Esophagus squamous epithelium (tissue), 5 donors: ENCODE measurements around the gene PHPT1. TPM values are rescaled to one million over a fixed set of nuclear protein-coding genes. Genes with fewer than 3 reads are reported as not detected.

Experiments
- DNase-seq: peaks from one replicate; lab custom pipeline; 2025; lab: John Stamatoyannopoulos, UW
- H3K27ac ChIP-seq, 4 donors: fragments of 200-600 bp; sonication (generic); one replicate each; pipeline ENCODE4 v1.5.1; 2016 to 2019; ENCODE audit warnings: mild to moderate bottlenecking in 1 of 4
- H3K27me3 ChIP-seq, 4 donors: fragments of 200-600 bp; sonication (generic); 1 replicate in 3 of 4; 2 replicates in 1 of 4; pipeline versions ENCODE4 v1.5.1 to v1.6.0; 2017 to 2021; ENCODE audit warnings: antibody characterized with exemption in 1 of 4
- H3K36me3 ChIP-seq, 3 donors: fragments of 200-600 bp; sonication (generic); one replicate each; pipeline ENCODE4 v1.5.1; 2016 to 2019
- H3K4me1 ChIP-seq, 3 donors: fragments of 200-600 bp; sonication (generic); one replicate each; pipeline ENCODE4 v1.5.1; 2017 to 2019
- H3K4me3 ChIP-seq, 4 donors: fragments of 200-600 bp; sonication (generic); 1 replicate in 3 of 4; 2 replicates in 1 of 4; pipeline ENCODE4 v1.5.1; 2016 to 2019; ENCODE audit warnings: mild to moderate bottlenecking in 2 of 4, moderate library complexity in 1 of 4
- H3K9me3 ChIP-seq, 3 donors: fragments of 200-600 bp; sonication (generic); one replicate each; pipeline ENCODE4 v1.5.1; 2016 to 2019
- POLR2A ChIP-seq, 4 donors: fragments of 450-650 bp; IDR thresholded peaks; one replicate each; pipeline ENCODE4 v1.6.1; 2017; ENCODE audit warnings: antibody characterized with exemption in 4 of 4, mild to moderate bottlenecking in 4 of 4, moderate library complexity in 3 of 4
- WGBS, 2 donors: methylation state at CpG; one replicate each; pipeline ENCODE4 v1.1.5; 2018; 5-methylcytosine and 5-hydroxymethylcytosine counted together
- intact Hi-C: fragments of 100-400 bp; cut with DNase I; formaldehyde crosslinking; loops from one replicate; pipeline ENCODE4 v1.15.0; 2022
- total RNA-seq, 4 donors: library from RNA; depleted of rRNA; stranded (reverse); fragments of >200 nt; gene quantifications; one replicate each; pipeline ENCODE4 v1.1.0, GENCODE V29; 2016
- TF ChIP-seq, protein P1 (sequence below), 6 experiments: fragments of 450-650 bp in 4 of 6; fragments of 200-600 bp in 2 of 6; sonication (generic) in 2 of 6; IDR thresholded peaks; one replicate each; pipeline ENCODE4 v1.5.1; 2016 to 2019; ENCODE audit warnings: antibody characterized with exemption in 6 of 6, mild to moderate bottlenecking in 4 of 6, moderate library complexity in 4 of 6
- donor health status: DM: yes; HTN: yes; CAD: no.

Gene PHPT1
- total RNA-seq, 4 donors from 2014 or later, result 21.9 to 53.2 (median 42.2) TPM

DNA sequence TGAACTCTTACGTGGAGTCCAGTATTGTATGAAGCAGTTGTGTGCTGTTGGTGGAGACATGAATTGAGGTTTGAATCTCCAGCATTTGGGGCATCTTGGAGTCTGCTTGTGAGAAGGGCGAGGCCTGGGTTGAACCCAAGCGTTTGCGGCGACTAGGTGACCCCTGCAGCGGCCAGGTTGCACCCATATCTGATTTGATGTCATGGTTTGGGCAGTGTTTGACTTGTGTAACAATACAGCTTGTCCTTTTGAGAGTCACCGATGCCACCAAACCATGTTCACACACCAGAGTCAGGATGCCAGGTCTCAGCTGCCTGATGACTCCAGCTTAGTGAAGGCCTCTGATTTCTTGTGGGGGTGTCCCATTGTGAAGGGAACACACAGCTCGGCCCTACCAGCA, 39.2 kb downstream of the PHPT1 start:
- no peak for DNase-seq
- Histone ChIP-seq H3K27me3 (no peaks in the 10 kb centered on the region), H3K4me1 (peaks cover 15 to 34% (median 15%) of the 10 kb centered on the region in 3 donors), H3K4me3 (no peak overlapping the region), H3K36me3 (peaks cover 0 to 17% (median 0%) of the 10 kb centered on the region in 3 donors), H3K27ac (no peak overlapping the region), H3K9me3 (no peaks in the 10 kb centered on the region)
- intact Hi-C loops, result no loop called here
- WGBS, 2 donors, result 43 to 82% methylated on average over 2 to 7 of the region's 8 CpGs
- no peak for TF ChIP-seq POLR2A (IDR thresholded peaks at IDR 0.05)
- TF ChIP-seq, protein P1, sequence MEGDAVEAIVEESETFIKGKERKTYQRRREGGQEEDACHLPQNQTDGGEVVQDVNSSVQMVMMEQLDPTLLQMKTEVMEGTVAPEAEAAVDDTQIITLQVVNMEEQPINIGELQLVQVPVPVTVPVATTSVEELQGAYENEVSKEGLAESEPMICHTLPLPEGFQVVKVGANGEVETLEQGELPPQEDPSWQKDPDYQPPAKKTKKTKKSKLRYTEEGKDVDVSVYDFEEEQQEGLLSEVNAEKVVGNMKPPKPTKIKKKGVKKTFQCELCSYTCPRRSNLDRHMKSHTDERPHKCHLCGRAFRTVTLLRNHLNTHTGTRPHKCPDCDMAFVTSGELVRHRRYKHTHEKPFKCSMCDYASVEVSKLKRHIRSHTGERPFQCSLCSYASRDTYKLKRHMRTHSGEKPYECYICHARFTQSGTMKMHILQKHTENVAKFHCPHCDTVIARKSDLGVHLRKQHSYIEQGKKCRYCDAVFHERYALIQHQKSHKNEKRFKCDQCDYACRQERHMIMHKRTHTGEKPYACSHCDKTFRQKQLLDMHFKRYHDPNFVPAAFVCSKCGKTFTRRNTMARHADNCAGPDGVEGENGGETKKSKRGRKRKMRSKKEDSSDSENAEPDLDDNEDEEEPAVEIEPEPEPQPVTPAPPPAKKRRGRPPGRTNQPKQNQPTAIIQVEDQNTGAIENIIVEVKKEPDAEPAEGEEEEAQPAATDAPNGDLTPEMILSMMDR (IDR thresholded peaks at IDR 0.05), result no peak

DNA sequence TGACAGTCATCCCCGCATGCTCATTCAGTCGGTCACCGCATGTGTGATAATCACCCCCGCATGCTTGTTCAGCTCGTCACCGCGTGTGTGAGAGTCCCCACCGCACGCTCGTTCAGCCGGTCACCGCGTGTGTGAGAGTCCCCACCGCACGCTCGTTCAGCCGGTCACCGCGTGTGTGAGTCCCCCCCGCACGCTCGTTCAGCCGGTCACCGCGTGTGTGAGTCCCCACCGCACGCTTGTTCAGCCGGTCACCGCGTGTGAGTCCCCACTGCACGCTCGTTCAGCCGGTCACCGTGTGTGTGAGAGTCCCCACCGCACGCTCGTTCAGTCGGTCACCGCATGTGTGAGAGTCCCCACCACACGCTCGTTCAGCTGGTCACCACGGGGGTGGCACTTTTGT, 40.6 kb downstream of the PHPT1 start:
- no peak overlapping the region for H3K27ac ChIP-seq
- TF ChIP-seq, protein P1 (IDR thresholded peaks at IDR 0.05), result no peak
- no peak for TF ChIP-seq POLR2A (IDR thresholded peaks at IDR 0.05)
- H3K27me3 ChIP-seq, result no peaks in the 10 kb centered on the region
- H3K9me3 ChIP-seq, result no peaks in the 10 kb centered on the region
- H3K36me3 ChIP-seq, result peaks cover 0 to 28% (median 0%) of the 10 kb centered on the region in 3 donors
- H3K4me3 ChIP-seq, result no peak overlapping the region
- peaks cover 15 to 28% (median 15%) of the 10 kb centered on the region in 3 donors for H3K4me1 ChIP-seq
- 92 to 93% methylated on average over 37 to 41 of the region's 42 CpGs for WGBS, 2 donors
- intact Hi-C loops, result no loop called here
- DNase-seq, result no peak

GRCh38 chr9:136890661-136891060, 41.5 kb downstream of the PHPT1 start:
- Histone ChIP-seq H3K27ac (no peak overlapping the region), H3K36me3 (peaks cover 0 to 36% (median 0%) of the 10 kb centered on the region in 3 donors), H3K27me3 (no peaks in the 10 kb centered on the region), H3K4me3 (no peak overlapping the region), H3K4me1 (peaks cover 10 to 20% (median 14%) of the 10 kb centered on the region in 3 donors), H3K9me3 (no peaks in the 10 kb centered on the region)
- WGBS, 2 donors, result 62 to 92% methylated on average over 3 to 13 of the region's 13 CpGs
- no peak for TF ChIP-seq POLR2A (IDR thresholded peaks at IDR 0.05)
- TF ChIP-seq, protein P1 (IDR thresholded peaks at IDR 0.05), result no peak
- DNase-seq, result no peak
- intact Hi-C loops, result no loop called here

GRCh38 chr9:136896027-136896426, 46.8 kb downstream of the PHPT1 start:
- WGBS, 2 donors, result 65% methylated on average over 7 of the region's 11 CpGs; no CpG with 5 or more reads in 1 of the 2 donors
- peaks cover 0 to 61% (median 9%) of the 10 kb centered on the region in 3 donors for H3K36me3 ChIP-seq
- no peaks in the 10 kb centered on the region for H3K27me3 ChIP-seq
- intact Hi-C loops, result no loop called here
- H3K27ac ChIP-seq, result no peak overlapping the region
- no peak overlapping the region for H3K4me3 ChIP-seq
- no peak for DNase-seq
- no peak for TF ChIP-seq POLR2A (IDR thresholded peaks at IDR 0.05)
- TF ChIP-seq, protein P1 (IDR thresholded peaks at IDR 0.05), result no peak
- peaks cover 12 to 29% (median 12%) of the 10 kb centered on the region in 3 donors for H3K4me1 ChIP-seq
- no peaks in the 10 kb centered on the region for H3K9me3 ChIP-seq

DNA sequence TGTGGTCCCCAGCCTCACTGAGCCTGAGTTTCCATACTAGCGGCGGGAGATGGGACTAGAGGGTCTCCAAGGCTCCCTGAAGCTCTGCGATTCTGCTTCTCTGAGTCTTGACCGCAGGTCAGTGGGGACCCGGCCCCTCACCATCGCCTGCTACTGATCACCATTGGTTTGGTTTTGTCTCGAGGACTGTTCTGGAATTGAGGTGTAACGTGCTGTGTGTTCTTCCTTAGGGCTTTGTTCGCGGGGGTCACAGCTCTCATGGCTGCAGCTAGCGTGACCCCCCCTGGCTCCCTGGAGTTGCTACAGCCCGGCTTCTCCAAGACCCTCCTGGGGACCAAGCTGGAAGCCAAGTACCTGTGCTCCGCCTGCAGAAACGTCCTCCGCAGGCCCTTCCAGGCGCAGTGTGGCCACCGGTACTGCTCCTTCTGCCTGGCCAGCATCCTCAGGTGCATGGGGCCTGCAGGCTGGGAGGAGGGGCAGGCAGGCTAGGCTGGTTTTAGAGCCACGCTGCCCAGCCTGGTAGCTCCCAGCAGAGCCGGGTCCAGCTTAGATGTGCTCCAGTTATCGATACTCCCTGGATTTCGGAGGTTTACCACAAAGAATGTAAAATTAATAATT, 49.4 kb downstream of the PHPT1 start:
- H3K36me3 ChIP-seq, result peaks cover 0 to 56% (median 9%) of the 10 kb centered on the region in 3 donors

More for the DNA sequence above, 49.4 kb downstream of the PHPT1 start:
- 88 to 92% methylated on average over 10 of the region's 21 CpGs for WGBS, 2 donors
- H3K9me3 ChIP-seq, result no peaks in the 10 kb centered on the region
- TF ChIP-seq, protein P1 (IDR thresholded peaks at IDR 0.05), result no peak
- no peak for TF ChIP-seq POLR2A (IDR thresholded peaks at IDR 0.05)
- peak overlapping the region in 2 of 4 donors; percentile 90 to 93 for H3K27ac ChIP-seq
- H3K4me1 ChIP-seq, result peaks cover 33 to 54% (median 37%) of the 10 kb centered on the region in 3 donors
- intact Hi-C loops, result no loop called here
- no peak for DNase-seq
- no peaks in the 10 kb centered on the region for H3K27me3 ChIP-seq
- no peak overlapping the region for H3K4me3 ChIP-seq
